Activated gamma-delta T cell treated with anti-CD3 and anti-CD28 coated beads, Interleukin-2, amount 50 U/mL, for 16 hours (primary cell): Measurements from ENCODE around the gene TRIM39.
"Not testable (repeated sequence)": the region's sequence is repeated elsewhere in the genome, so short reads cannot be mapped to it uniquely, and the experiment has no call there.

Source experiments
- DNase-seq: peaks from one replicate; pipeline ENCODE4 v3.0.0-alpha.2; 2020; ENCODE audit warnings: low read depth

Gene TRIM39

GRCh38 chr6:30363459-30363858 is 36.7 kb downstream of the TRIM39 start:
- no peak for DNase-seq

- DNase-seq = no peak
Observed at GRCh38 chr6:30364591-30364990, 37.9 kb downstream of the TRIM39 start.

- DNase-seq = not testable (repeated sequence)
Observed at GRCh38 chr6:30369280-30369679, 42.6 kb downstream of the TRIM39 start.

GRCh38 chr6:30378290-30378937 is 51.7 kb downstream of the TRIM39 start:
- no peak for DNase-seq

GRCh38 chr6:30380464-30380863 is 53.7 kb downstream of the TRIM39 start:
- DNase-seq = no peak

GRCh38 chr6:30386166-30386565 is 59.4 kb downstream of the TRIM39 start:
- no peak for DNase-seq

GRCh38 chr6:30391240-30391639 is 64.5 kb downstream of the TRIM39 start:
- DNase-seq = no peak
